GM12872 (cell line): Measurements from ENCODE around the gene HOXD1.

Experiments used
- CTCF ChIP-seq: IDR thresholded peaks from 3 replicates; pipeline ENCODE4 v1.5.1; 2011; ENCODE audit warnings: low read depth, mild to moderate bottlenecking, low read length, moderate library complexity; ENCODE audit not compliant: insufficient read depth

Gene HOXD1

DNA sequence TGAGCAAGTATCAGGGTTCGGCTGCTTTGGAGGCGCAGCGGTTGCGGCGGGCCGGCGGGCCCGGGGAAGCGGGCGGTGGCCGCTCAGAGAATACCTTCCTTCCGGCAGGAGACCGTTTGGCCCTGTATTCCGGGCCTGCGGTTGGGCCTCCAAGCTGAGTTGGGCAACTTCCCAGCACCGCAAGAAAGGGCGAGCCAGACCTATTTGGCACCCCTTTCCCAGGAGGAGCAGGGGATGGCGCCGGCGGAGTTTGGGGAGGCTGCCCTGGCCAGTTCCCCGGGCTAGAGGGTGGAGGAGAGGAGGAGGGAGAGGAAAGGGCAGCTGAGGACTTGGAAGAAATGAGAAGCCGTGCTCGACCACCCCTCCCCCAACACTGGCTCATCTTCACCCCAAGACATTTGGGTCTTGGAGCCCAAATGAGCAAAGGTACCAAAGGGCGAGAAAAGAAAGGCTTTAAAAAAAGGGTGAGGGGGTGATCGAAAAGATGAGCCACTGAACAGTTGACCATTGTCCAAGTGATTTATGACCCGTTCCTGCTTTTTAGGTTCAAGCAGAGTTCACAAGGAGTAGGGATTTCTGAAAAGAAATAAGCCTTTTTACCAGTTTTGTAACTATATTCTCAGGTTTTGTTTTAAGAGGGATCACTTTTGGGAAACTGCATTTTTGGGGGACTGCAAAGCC, 23.0 kb upstream of the HOXD1 start:
- TF ChIP-seq CTCF, result no peak

- no peak for TF ChIP-seq CTCF
Measured at GRCh38 chr2:176166272-176166671, 22.2 kb upstream of the HOXD1 start.

DNA sequence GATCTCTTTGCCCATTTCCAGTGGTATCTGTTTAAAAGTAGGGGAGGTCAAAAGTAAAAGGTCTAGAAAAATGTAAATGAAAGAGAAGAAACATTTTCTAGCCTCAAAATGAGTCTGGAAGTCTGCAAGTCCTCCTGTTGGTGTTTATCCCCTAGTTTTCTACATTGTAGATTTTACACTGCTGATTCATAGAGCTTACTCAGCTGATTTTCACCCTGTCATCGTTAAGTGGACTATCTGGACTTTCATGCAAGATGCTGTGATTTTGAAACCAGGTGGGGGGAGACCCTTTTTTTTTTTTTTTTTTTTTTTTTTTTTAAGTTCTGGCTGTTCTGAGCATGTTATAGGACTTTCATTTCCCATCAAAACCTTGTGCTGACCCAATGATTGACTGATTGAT, 21.1 kb upstream of the HOXD1 start:
- no peak for TF ChIP-seq CTCF

GRCh38 chr2:176169181-176169580, 19.3 kb upstream of the HOXD1 start:
- no peak for TF ChIP-seq CTCF

GRCh38 chr2:176169711-176170110, 18.8 kb upstream of the HOXD1 start:
- no peak for TF ChIP-seq CTCF

GRCh38 chr2:176170602-176171305, 17.7 kb upstream of the HOXD1 start:
- no peak for TF ChIP-seq CTCF

DNA sequence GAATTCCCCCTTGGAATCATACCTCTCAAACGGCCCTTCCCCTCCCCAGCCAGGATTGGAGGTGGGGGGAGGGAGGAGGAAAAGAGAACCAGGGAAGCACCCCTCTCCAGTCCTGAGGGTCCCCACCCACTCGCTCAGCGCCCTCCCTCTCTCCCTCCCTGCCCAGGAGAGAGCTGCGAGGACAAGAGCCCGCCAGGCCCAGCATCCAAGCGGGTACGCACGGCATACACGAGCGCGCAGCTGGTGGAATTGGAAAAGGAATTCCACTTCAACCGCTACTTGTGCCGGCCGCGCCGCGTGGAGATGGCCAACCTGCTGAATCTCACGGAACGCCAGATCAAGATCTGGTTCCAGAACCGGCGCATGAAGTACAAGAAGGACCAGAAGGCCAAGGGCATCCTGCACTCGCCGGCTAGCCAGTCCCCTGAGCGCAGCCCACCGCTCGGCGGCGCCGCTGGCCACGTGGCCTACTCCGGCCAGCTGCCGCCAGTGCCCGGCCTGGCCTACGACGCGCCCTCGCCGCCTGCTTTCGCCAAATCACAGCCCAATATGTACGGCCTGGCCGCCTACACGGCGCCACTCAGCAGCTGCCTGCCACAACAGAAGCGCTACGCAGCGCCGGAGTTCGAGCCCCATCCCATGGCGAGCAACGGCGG, 17.0 kb upstream of the HOXD1 start:
- TF ChIP-seq CTCF, result no peak
